ENCODE measurements around the gene CDH23. TPM values are rescaled to one million over a fixed set of nuclear protein-coding genes. Genes with fewer than 3 reads are reported as not detected.

CDH23 gene
- total RNA-seq, 4 donors from 2014 or later: 14.4 to 29.6 (median 19.7) TPM

GRCh38 chr10:71659111-71659634 lies 262.5 kb downstream of the CDH23 start:
- 92% methylated on average over 5 of the region's 5 CpGs for WGBS
- Histone ChIP-seq H3K4me3 (no peak overlapping the region), H3K27me3 (no peaks in the 10 kb centered on the region), H3K27ac (replicated peaks in 1 of 4) (no peak overlapping the region), H3K9me3 (no peaks in the 10 kb centered on the region), H3K36me3 (no peaks in the 10 kb centered on the region), H3K4me1 (peaks cover 0 to 2% (median under 1%) of the 10 kb centered on the region in 4 donors)
- no peak for TF ChIP-seq POLR2A (IDR thresholded peaks at IDR 0.05; ENCODE audit: low read depth)
- DNase-seq (ENCODE audit: extremely low spot score): no peak
- intact Hi-C loops (cut with DNase I): no loop called here

GRCh38 chr10:71659737-71660136 lies 263.0 kb downstream of the CDH23 start:
- DNase-seq (ENCODE audit: extremely low spot score): no peak
- Histone ChIP-seq H3K27ac (replicated peaks in 1 of 4) (no peak overlapping the region), H3K9me3 (no peaks in the 10 kb centered on the region), H3K4me3 (no peak overlapping the region), H3K27me3 (no peaks in the 10 kb centered on the region), H3K4me1 (peaks cover 0 to 7% (median 3%) of the 10 kb centered on the region in 4 donors), H3K36me3 (no peaks in the 10 kb centered on the region)
- WGBS: 89% methylated on average over 10 of the region's 10 CpGs
- intact Hi-C loops (cut with DNase I): no loop called here
- TF ChIP-seq EP300 (IDR thresholded peaks at IDR 0.05) (no peak), POLR2AphosphoS5 (IDR thresholded peaks at IDR 0.05) (no peak), POLR2A (IDR thresholded peaks at IDR 0.05; ENCODE audit: low read depth) (no peak)
- TF ChIP-seq, protein P1, sequence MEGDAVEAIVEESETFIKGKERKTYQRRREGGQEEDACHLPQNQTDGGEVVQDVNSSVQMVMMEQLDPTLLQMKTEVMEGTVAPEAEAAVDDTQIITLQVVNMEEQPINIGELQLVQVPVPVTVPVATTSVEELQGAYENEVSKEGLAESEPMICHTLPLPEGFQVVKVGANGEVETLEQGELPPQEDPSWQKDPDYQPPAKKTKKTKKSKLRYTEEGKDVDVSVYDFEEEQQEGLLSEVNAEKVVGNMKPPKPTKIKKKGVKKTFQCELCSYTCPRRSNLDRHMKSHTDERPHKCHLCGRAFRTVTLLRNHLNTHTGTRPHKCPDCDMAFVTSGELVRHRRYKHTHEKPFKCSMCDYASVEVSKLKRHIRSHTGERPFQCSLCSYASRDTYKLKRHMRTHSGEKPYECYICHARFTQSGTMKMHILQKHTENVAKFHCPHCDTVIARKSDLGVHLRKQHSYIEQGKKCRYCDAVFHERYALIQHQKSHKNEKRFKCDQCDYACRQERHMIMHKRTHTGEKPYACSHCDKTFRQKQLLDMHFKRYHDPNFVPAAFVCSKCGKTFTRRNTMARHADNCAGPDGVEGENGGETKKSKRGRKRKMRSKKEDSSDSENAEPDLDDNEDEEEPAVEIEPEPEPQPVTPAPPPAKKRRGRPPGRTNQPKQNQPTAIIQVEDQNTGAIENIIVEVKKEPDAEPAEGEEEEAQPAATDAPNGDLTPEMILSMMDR (IDR thresholded peaks at IDR 0.05): no peak

GRCh38 chr10:71660313-71660712 lies 263.6 kb downstream of the CDH23 start:
- no peaks in the 10 kb centered on the region for H3K36me3 ChIP-seq
- no peaks in the 10 kb centered on the region for H3K27me3 ChIP-seq
- H3K9me3 ChIP-seq: no peaks in the 10 kb centered on the region
- H3K4me1 ChIP-seq: peaks cover 0 to 11% (median 8%) of the 10 kb centered on the region in 4 donors
- intact Hi-C loops (cut with DNase I): no loop called here
- TF ChIP-seq POLR2A (IDR thresholded peaks at IDR 0.05; ENCODE audit: low read depth): no peak
- TF ChIP-seq, protein P1 (IDR thresholded peaks at IDR 0.05): no peak
- TF ChIP-seq POLR2AphosphoS5 (IDR thresholded peaks at IDR 0.05): no peak
- TF ChIP-seq EP300 (IDR thresholded peaks at IDR 0.05): no peak
- H3K27ac ChIP-seq (replicated peaks in 1 of 4): no peak overlapping the region
- 88% methylated on average over 4 of the region's 4 CpGs for WGBS
- no peak for DNase-seq (ENCODE audit: extremely low spot score)
- no peak overlapping the region for H3K4me3 ChIP-seq

DNA sequence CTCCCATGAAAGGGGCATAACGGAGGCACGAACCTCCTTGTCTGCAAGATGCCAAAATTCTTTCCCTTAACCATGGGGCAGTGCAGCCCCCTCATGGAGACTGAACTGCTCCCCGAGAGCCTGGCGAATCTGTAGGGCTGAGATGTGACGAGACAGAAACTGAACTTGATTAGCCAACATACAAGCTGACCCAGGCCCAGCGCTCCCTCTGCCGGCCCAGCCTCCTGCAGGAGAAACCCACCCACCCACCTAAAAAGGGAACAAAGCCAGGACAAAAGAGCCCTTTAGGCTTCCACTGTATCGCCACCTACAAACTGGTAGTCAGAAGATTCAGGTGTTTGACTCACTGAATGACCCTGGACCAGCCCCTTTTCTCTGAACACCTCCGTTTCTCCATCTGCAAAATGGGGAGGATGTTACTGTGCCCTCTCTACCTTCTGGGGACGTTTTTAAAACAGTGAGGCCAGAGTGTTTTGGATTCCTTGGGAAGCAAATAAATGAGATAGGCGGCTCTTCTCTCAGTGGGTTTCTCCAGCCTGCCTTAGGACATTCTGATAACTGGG lies 264.4 kb downstream of the CDH23 start:
- DNase-seq (ENCODE audit: extremely low spot score): no peak
- H3K4me3 ChIP-seq: no peak overlapping the region
- H3K27ac ChIP-seq (replicated peaks in 1 of 4): no peak overlapping the region
- H3K36me3 ChIP-seq: no peaks in the 10 kb centered on the region
- 85% methylated on average over 11 of the region's 11 CpGs for WGBS
- TF ChIP-seq POLR2A (IDR thresholded peaks at IDR 0.05; ENCODE audit: low read depth): no peak
- no peak for TF ChIP-seq POLR2AphosphoS5 (IDR thresholded peaks at IDR 0.05)
- TF ChIP-seq, protein P1 (IDR thresholded peaks at IDR 0.05): no peak
- TF ChIP-seq EP300 (IDR thresholded peaks at IDR 0.05): no peak
- no peaks in the 10 kb centered on the region for H3K9me3 ChIP-seq
- intact Hi-C loops (cut with DNase I): no loop called here
- H3K27me3 ChIP-seq: no peaks in the 10 kb centered on the region
- peaks cover 0 to 20% (median 15%) of the 10 kb centered on the region in 4 donors for H3K4me1 ChIP-seq

DNA sequence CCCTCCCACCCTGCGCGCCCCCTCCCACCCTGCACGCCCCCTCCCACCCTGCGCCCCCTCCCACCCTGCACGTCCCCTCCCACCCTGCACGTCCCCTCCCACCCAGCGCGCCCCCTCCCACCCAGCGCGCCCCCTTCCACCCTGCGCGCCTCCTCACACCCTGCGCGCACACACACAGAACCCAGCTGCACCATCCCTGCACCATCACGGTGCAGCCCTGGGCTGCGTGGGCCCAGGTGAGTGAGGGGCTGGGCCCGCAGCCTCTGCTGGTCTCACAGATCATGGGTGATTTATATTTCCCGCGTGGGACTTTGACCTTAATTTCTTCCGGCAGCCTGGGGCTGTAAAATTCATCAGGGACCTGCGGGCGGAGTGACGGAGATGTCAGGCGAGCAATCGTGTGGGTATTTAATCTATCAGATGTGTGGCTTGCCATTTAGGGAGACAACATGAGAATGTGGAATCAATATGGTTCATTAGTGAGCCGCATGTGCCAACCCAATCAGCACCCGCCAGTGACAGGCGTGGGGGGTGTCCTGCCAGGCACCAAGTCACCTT lies 265.1 kb downstream of the CDH23 start:
- no peak for TF ChIP-seq EP300 (IDR thresholded peaks at IDR 0.05)
- no peak for TF ChIP-seq POLR2AphosphoS5 (IDR thresholded peaks at IDR 0.05)
- no peak for DNase-seq (ENCODE audit: extremely low spot score)
- Histone ChIP-seq H3K9me3 (no peaks in the 10 kb centered on the region), H3K27ac (replicated peaks in 1 of 4) (no peak overlapping the region), H3K27me3 (no peaks in the 10 kb centered on the region), H3K4me3 (no peak overlapping the region), H3K4me1 (peaks cover 0 to 27% (median 22%) of the 10 kb centered on the region in 4 donors), H3K36me3 (no peaks in the 10 kb centered on the region)
- intact Hi-C loops (cut with DNase I): no loop called here
- WGBS: 90% methylated on average over 12 of the region's 28 CpGs
